Esophagus squamous epithelium (tissue), 4 donors: ENCODE results near the gene NSD2.

Experiments used
- CTCF ChIP-seq, 6 experiments: fragments of 450-650 bp in 4 of 6; fragments of 200-600 bp in 2 of 6; sonication (generic) in 2 of 6; IDR thresholded peaks; one replicate each; pipeline ENCODE4 v1.5.1; 2016 to 2019; ENCODE audit warnings: antibody characterized with exemption in 6 of 6, mild to moderate bottlenecking in 4 of 6, moderate library complexity in 4 of 6
- POLR2A ChIP-seq, 4 donors: fragments of 450-650 bp; IDR thresholded peaks; one replicate each; pipeline ENCODE4 v1.6.1; 2017; ENCODE audit warnings: antibody characterized with exemption in 4 of 4, mild to moderate bottlenecking in 4 of 4, moderate library complexity in 3 of 4

- TF ChIP-seq CTCF (IDR thresholded peaks at IDR 0.05) (no peak), POLR2A (IDR thresholded peaks at IDR 0.05) (no peak)
These were observed 90.4 kb downstream of the NSD2 start for GRCh38 chr4:1961563-1961962.
